B cell (primary cell): Measurements from ENCODE around the gene PNPLA1. TPM values are rescaled to one million over a fixed set of nuclear protein-coding genes. Genes with fewer than 3 reads are reported as not detected.

Source experiments
- ATAC-seq: fragments of 200-7000 bp; cut with Tn5 transposase; one replicate; pipeline ENCODE4 v1.10.0; 2021; ENCODE audit warnings: low read depth, mild to moderate bottlenecking, moderate number of reproducible peaks, moderate library complexity
- CTCF ChIA-PET: fragments of 350-600 bp; sonication (Branson Sonifier 250); formaldehyde crosslinking; loops from one replicate; lab custom pipeline; 2021; ENCODE audit warnings: antibody characterized with exemption, inconsistent platforms; lab: Charles Lee
- POLR2A ChIA-PET: fragments of 350-600 bp; sonication (Branson Sonifier 250); formaldehyde crosslinking; loops from one replicate; lab custom pipeline; 2021; ENCODE audit warnings: antibody characterized with exemption; lab: Charles Lee
- DNase-seq: peaks from one replicate; pipeline ENCODE4 v3.0.0; 2013
- H2AFZ ChIP-seq: 2 replicates; pipeline ENCODE4 v1.6.1; 2012; ENCODE audit warnings: mild to moderate bottlenecking, low read depth, low read length; ENCODE audit not compliant: insufficient read depth, poor library complexity, severe bottlenecking
- H3K27ac ChIP-seq, 2 donors: 1 replicate in 1 of 2; 2 replicates in 1 of 2; pipeline ENCODE4 v1.5.1; 2012 to 2013; ENCODE audit warnings: low read length in 2 of 2, mild to moderate bottlenecking in 2 of 2, moderate library complexity in 1 of 2
- H3K27me3 ChIP-seq, 4 experiments: fragments of 200-600 bp in 1 of 4; sonication (generic) in 1 of 4; replicated peaks in 1 of 4; 1 replicate in 2 of 4; 2 replicates in 2 of 4; pipeline versions ENCODE4 v1.6.1 to v1.7.0; 2013 to 2016; ENCODE audit warnings: low read length in 3 of 4, mild to moderate bottlenecking in 2 of 4, mixed read lengths in 1 of 4, moderate library complexity in 1 of 4; ENCODE audit not compliant: insufficient read depth in 4 of 4, control insufficient read depth in 3 of 4; ENCODE audit errors: control extremely low read depth in 1 of 4
- H3K36me3 ChIP-seq, 2 experiments: replicated peaks in 1 of 2; 1 replicate in 1 of 2; 2 replicates in 1 of 2; pipeline versions ENCODE4 v1.6.1 to v1.7.1; 2013; ENCODE audit warnings: low read length in 1 of 2; ENCODE audit not compliant: insufficient read depth in 2 of 2, control insufficient read depth in 1 of 2; ENCODE audit errors: control extremely low read depth in 1 of 2, extremely low read depth in 1 of 2
- H3K4me1 ChIP-seq, 2 donors: fragments of 200-600 bp in 1 of 2; sonication (generic) in 1 of 2; 1 replicate in 1 of 2; 2 replicates in 1 of 2; pipeline versions ENCODE4 v1.5.1 to v1.6.1; 2013 to 2017; ENCODE audit warnings: low read length in 2 of 2; ENCODE audit not compliant: control insufficient read depth in 2 of 2, insufficient read depth in 2 of 2
- H3K4me2 ChIP-seq: replicated peaks from 2 replicates; pipeline ENCODE3; 2012; ENCODE audit warnings: mild to moderate bottlenecking, low read depth, low read length; ENCODE audit not compliant: poor library complexity, severe bottlenecking
- H3K4me3 ChIP-seq, 5 experiments: fragments of 200-600 bp in 1 of 5; sonication (generic) in 1 of 5; 1 replicate in 3 of 5; 2 replicates in 2 of 5; pipeline versions ENCODE4 v1.5.1 to v1.7.0; 2011 to 2016; ENCODE audit warnings: low read length in 4 of 5, mild to moderate bottlenecking in 4 of 5, low read depth in 2 of 5, control low read depth in 1 of 5, moderate library complexity in 1 of 5; ENCODE audit not compliant: insufficient read depth in 1 of 5; ENCODE audit errors: control extremely low read depth in 1 of 5, extremely low read depth in 1 of 5
- H3K79me2 ChIP-seq: fragments of 200-600 bp; sonication (generic); one replicate; pipeline ENCODE4 v1.6.0; 2016; ENCODE audit warnings: low read length; ENCODE audit not compliant: control insufficient read depth, insufficient read depth
- H3K9ac ChIP-seq: fragments of 200-600 bp; sonication (generic); 2 replicates; pipeline ENCODE4 v1.6.1; 2017; ENCODE audit warnings: mild to moderate bottlenecking, low read length, moderate library complexity
- H3K9me3 ChIP-seq, 3 donors: one replicate each; pipeline versions ENCODE4 v1.6.1 to v1.7.1; 2013; ENCODE audit warnings: low read length in 2 of 3; ENCODE audit not compliant: control insufficient read depth in 2 of 3, insufficient read depth in 1 of 3; ENCODE audit errors: control extremely low read depth in 1 of 3
- H4K20me1 ChIP-seq: 2 replicates; pipeline ENCODE4 v1.6.0; 2012; ENCODE audit warnings: mild to moderate bottlenecking, low read length; ENCODE audit not compliant: insufficient read depth, control insufficient read depth, poor library complexity, severe bottlenecking
- H3K27ac Mint-ChIP-seq: one replicate; pipeline ENCODE4 v1.8.0; 2021; ENCODE audit warnings: mixed read lengths
- H3K27me3 Mint-ChIP-seq: one replicate; pipeline ENCODE4 v1.8.0; 2021; ENCODE audit warnings: mixed read lengths
- H3K4me1 Mint-ChIP-seq: one replicate; pipeline ENCODE4 v1.8.0; 2021; ENCODE audit warnings: mixed read lengths
- H3K4me3 Mint-ChIP-seq: one replicate; pipeline ENCODE4 v1.8.0; 2021; ENCODE audit warnings: mixed read lengths
- H3K9me3 Mint-ChIP-seq: one replicate; pipeline ENCODE4 v1.8.0; 2022; ENCODE audit warnings: mixed read lengths; ENCODE audit not compliant: insufficient read depth
- EZH2 ChIP-seq: IDR thresholded peaks from 2 replicates; pipeline ENCODE4 v1.6.1; 2012; ENCODE audit warnings: borderline replicate concordance, low read depth, mild to moderate bottlenecking, moderate library complexity, low read length; ENCODE audit not compliant: insufficient read depth, poor library complexity, severe bottlenecking
- WGBS: methylation state at CpG from one replicate; pipeline ENCODE4 v1.1.5; 2013; ENCODE audit warnings: missing lambda C conversion rate; ENCODE audit not compliant: insufficient coverage; 5-methylcytosine and 5-hydroxymethylcytosine counted together
- intact Hi-C: fragments of 100-400 bp; cut with micrococcal nuclease; formaldehyde crosslinking; loops from one replicate; pipeline ENCODE4 v1.10.0; 2022
- polyA plus RNA-seq: library from polyadenylated mRNA; depleted of rRNA; stranded (reverse); fragments of >200 nt; gene quantifications from 2 replicates; pipeline ENCODE4 v1.2.3, GENCODE V29; 2012
- total RNA-seq, 2 donors: library from RNA; stranded (reverse); fragments of 120-200 nt in 1 of 2; gene quantifications; 1 replicate in 1 of 2; 2 replicates in 1 of 2; pipeline versions ENCODE4 v1.2.3 to v1.2.4, GENCODE V29; 2013 to 2022
- TF ChIP-seq, protein P1 (sequence below): fragments of 200-600 bp; IDR thresholded peaks from one replicate; pipeline ENCODE4 v1.8.0; 2022; ENCODE audit warnings: antibody characterized with exemption, mild to moderate bottlenecking

The PNPLA1 gene
- total and polyA plus RNA-seq, 2 donors (not counting 1 experiment from before 2014, with no cell fraction given) = 0.12 TPM; not detected in 1

DNA sequence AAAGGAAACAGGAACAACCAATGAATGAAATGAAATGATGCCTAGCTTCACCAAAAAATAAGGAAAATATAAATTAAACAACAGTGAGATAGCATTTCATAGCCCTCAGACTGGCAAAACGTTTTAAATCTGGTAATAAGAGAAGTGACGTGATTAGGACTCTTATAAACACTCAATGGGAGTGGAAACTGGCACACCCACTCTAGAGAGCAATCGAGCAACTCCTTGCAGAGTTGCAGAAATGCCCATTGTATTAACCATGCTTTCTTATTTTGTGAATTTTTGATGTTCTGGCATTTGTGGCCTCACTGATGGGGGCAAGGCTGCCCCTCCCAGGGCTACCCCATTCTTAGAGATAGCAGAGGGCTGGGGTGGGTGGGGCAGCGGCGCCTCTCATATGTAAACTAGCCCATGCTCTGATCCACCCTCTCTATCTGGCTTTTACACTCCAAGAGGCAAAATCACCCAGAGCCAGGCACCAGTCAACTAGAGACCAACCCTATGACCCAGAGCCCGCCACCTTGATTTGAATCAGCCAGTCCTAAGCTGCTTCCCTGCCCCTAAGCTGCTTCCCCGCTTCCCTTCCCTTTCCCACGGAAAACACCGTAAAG, 6.4 kb upstream of the PNPLA1 start:
- Histone ChIP-seq H3K4me3 (no peak overlapping the region), H4K20me1 (no peaks in the 10 kb centered on the region), H3K4me2 (no peak overlapping the region), H3K27me3 (peaks cover 0 to 4% (median 2%) of the 10 kb centered on the region in 4 experiments), H3K27ac (no peak overlapping the region), H3K79me2 (no peaks in the 10 kb centered on the region), H3K36me3 (no peaks in the 10 kb centered on the region), H3K9ac (no peak overlapping the region), H3K4me1 (no peaks in the 10 kb centered on the region), H2AFZ (no peak overlapping the region), H3K9me3 (peaks cover 0 to 9% (median 8%) of the 10 kb centered on the region in 3 donors)
- Mint-ChIP-seq H3K4me3 (no peak overlapping the region), H3K27ac (no peak overlapping the region), H3K27me3 (peaks cover 23% of the 10 kb centered on the region), H3K9me3 (no peaks in the 10 kb centered on the region), H3K4me1 (no peaks in the 10 kb centered on the region)
- ATAC-seq (no peak), DNase-seq (no peak)
- 86% methylated on average over 6 of the region's 9 CpGs for WGBS
- ChIA-PET CTCF (no interaction called here), POLR2A (no interaction called here)
- intact Hi-C loops = no loop called here
- TF ChIP-seq, protein P1, sequence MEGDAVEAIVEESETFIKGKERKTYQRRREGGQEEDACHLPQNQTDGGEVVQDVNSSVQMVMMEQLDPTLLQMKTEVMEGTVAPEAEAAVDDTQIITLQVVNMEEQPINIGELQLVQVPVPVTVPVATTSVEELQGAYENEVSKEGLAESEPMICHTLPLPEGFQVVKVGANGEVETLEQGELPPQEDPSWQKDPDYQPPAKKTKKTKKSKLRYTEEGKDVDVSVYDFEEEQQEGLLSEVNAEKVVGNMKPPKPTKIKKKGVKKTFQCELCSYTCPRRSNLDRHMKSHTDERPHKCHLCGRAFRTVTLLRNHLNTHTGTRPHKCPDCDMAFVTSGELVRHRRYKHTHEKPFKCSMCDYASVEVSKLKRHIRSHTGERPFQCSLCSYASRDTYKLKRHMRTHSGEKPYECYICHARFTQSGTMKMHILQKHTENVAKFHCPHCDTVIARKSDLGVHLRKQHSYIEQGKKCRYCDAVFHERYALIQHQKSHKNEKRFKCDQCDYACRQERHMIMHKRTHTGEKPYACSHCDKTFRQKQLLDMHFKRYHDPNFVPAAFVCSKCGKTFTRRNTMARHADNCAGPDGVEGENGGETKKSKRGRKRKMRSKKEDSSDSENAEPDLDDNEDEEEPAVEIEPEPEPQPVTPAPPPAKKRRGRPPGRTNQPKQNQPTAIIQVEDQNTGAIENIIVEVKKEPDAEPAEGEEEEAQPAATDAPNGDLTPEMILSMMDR = no peak
- TF ChIP-seq EZH2 = no peak

DNA sequence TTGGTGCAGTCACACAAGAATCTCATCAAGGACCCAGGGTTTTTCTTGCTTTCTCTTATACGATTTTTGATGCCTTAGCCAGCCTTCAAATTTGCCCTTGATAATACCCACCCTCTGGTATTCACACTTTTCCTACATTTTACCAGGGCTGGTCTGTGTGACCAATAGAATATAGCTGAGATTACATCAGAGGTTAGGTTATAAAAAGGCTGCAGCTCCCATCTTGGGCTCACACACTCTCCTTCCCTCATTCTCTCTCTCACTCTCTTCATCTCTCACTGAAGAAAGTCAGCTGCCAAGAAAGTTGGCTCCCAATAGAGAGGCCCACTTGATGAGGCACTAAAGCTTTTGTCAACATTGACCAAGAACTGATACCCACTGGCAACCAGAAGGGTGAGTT, 4.1 kb upstream of the PNPLA1 start:
- H2AFZ ChIP-seq = no peak overlapping the region
- no peak overlapping the region for H3K9ac ChIP-seq
- WGBS = no CpG with 5 or more reads among the region's 1 CpG
- Mint-ChIP-seq H3K4me3 (no peak overlapping the region), H3K4me1 (no peaks in the 10 kb centered on the region), H3K9me3 (no peaks in the 10 kb centered on the region), H3K27ac (no peak overlapping the region), H3K27me3 (peaks cover 26% of the 10 kb centered on the region)
- no peaks in the 10 kb centered on the region for H4K20me1 ChIP-seq
- ChIA-PET CTCF (no interaction called here), POLR2A (no interaction called here)
- no peaks in the 10 kb centered on the region for H3K4me1 ChIP-seq
- ATAC-seq = no peak
- peaks cover 0 to 8% (median 2%) of the 10 kb centered on the region in 4 experiments for H3K27me3 ChIP-seq
- no peak overlapping the region for H3K27ac ChIP-seq
- no peak for DNase-seq
- H3K4me3 ChIP-seq = no peak overlapping the region
- no peak overlapping the region for H3K4me2 ChIP-seq
- TF ChIP-seq, protein P1 = no peak
- no peak for TF ChIP-seq EZH2
- H3K79me2 ChIP-seq = no peaks in the 10 kb centered on the region
- intact Hi-C loops = no loop called here
- H3K36me3 ChIP-seq = no peaks in the 10 kb centered on the region
- H3K9me3 ChIP-seq = peaks cover 0 to 9% (median 8%) of the 10 kb centered on the region in 3 donors
